GM19099 (cell line): ENCODE results near the gene AHSP.

Experiments used
- POLR2A ChIP-seq: IDR thresholded peaks from 3 replicates; pipeline ENCODE4 v1.6.1; 2011; ENCODE audit warnings: low read depth; ENCODE audit not compliant: insufficient read length; ENCODE audit errors: extremely low read depth

AHSP gene

DNA sequence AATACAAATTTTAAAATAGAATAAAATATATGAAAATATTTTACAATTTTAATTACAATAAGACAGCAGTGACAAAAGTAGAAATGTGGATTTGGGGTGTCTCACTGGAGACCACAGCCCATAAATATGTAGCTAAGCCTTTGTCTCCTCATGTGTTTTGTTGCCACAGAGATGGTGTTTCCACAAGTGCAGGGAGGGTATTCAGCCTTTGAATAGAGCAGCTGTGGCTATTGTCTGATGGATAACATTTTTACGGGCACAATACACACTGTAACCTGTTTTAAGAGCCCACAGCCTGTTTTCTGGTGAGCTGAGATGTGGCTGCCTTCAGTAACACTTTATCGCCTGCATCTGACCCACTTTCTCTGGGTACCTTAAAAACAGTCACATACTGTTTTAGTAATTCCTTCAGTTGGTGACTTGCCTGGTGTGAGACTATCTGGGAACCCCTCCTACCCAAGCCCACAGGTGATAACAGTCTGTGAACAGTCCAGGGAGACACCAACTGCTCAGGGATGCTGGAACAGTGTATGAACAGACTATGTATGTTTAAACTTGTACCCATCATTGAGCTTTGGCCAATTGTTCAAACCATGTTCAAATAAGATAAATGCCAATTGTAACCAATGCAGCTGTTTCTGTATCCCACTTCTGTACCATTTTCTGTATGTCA is 7.8 kb upstream of the AHSP start:
- no peak for TF ChIP-seq POLR2A

DNA sequence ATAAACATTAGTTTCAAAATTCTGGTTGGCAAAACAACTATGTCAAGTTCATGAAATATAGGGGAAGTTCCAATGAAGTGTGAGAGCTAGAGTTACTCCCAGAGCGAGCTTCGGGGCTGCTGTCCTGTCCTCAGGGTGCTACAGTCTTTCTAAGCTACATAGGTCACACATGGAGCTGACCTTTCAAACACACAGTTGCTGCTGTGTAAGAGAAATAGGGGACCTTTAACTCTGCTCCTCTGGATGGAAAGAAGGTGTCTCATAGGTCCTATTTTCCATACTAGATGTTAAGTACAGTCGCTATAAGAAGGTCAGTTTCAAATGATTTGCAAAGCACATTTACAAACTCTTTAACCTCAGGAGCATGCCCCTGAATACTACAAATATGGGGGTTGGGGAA is 6.3 kb upstream of the AHSP start:
- TF ChIP-seq POLR2A, result no peak

DNA sequence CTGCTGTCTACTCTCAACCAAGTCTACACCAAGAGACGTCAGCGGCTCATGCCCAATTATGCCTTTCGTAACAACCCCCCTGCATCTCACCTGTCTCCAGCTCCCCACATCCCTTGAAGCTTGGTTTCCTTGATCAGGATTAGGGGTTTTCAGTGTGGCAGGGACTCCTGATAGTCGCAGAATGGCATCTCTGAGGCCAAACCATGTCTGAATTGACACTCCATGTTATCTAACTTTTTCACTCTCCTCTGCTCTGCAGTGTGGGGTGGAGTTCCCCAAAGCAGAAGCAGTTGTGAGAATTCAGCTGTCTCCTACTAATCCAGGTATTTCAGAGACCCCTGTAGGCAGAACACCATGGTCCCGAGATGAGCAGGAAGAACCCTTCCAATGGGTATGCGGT is 5.6 kb upstream of the AHSP start:
- TF ChIP-seq POLR2A, result no peak

- TF ChIP-seq POLR2A, result no peak
Measured at GRCh38 chr16:31525113-31525512, 2.6 kb upstream of the AHSP start.

DNA sequence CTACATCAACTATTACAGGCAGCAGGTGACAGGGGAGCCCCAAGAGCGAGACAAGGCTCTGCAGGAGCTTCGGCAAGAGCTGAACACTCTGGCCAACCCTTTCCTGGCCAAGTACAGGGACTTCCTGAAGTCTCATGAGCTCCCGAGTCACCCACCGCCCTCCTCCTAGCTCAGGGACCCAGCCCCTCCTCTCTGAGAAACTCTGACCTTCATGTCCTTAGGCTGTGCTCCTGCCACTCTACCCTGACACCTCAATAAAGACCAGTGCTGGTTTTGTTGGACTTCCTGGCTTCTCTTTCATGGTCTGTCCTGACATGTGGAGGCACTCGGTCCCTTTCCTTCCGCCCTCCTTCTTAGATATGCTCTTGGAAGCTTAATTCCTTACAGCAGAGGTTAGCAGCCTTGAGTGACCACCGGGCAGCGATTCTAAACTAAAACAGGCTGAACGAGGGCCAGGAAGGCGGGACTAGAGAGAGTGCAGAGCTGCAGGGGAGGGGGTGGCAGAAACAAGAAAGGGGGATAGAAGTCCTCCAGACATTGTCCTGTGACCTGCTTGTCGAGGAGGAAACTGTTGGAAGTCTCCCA is 915 bp downstream of the AHSP start:
- no peak for TF ChIP-seq POLR2A

GRCh38 chr16:31529108-31529936 is 1.6 kb downstream of the AHSP start:
- no peak for TF ChIP-seq POLR2A

DNA sequence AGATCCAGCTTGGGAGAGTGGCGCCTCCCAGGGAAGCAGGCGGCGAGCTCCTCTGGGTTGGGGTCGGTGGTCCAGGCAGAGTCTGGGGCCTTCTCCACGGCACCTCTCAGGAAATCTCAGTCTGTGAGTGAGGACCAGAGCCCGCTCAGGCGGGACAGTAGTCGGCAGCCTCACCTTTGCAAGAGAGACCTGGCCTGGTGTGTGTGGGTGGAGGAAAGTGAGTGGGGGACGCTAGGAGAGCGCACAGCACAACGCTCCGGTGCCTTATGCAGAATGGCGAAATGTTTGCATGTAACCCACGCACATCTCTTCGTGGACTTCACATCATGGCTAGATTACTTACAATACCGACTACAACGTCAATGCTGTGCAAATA is 2.2 kb downstream of the AHSP start:
- TF ChIP-seq POLR2A, result no peak

DNA sequence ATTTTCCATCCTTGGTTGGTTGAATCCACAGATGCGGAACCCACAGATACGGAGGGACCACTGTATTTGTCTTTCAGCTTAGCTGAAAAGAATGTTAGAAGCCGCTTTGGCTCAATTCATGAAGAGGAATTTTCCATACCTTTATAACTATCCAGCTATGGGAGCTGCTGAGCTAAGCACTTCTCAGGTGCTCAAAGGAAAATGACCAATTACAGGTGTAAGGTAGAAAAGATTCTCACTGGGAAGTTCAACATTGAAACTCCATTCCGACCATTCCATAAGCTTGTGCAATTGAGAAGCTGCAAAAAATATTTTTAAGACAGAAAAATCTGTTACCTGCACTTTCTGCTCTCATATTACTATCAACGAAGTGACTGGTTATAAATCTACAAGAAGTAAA is 2.7 kb downstream of the AHSP start:
- no peak for TF ChIP-seq POLR2A

GRCh38 chr16:31531096-31531495 is 3.4 kb downstream of the AHSP start:
- TF ChIP-seq POLR2A, result no peak

DNA sequence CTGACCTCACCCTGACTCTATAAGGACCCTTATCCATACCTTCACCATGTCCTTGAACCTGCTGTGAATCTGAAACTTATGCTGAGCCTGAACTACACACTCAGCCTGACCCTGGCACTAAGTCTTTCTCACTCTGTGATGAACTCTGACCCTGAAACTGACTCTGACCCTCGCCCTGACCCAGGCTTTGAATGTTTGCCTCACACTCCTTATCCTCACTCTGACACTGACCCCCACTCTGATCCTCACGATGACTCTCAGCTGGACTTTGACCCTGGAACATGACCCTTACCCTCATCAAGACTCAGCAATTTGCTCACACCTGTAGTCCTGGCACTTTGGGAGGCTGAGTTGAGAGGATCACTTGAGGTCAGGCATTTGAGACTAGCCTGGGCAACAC is 4.4 kb downstream of the AHSP start:
- TF ChIP-seq POLR2A, result no peak

- no peak for TF ChIP-seq POLR2A
Measured at GRCh38 chr16:31532896-31533295, 5.2 kb downstream of the AHSP start.

GRCh38 chr16:31535737-31536136 is 8.0 kb downstream of the AHSP start:
- no peak for TF ChIP-seq POLR2A

DNA sequence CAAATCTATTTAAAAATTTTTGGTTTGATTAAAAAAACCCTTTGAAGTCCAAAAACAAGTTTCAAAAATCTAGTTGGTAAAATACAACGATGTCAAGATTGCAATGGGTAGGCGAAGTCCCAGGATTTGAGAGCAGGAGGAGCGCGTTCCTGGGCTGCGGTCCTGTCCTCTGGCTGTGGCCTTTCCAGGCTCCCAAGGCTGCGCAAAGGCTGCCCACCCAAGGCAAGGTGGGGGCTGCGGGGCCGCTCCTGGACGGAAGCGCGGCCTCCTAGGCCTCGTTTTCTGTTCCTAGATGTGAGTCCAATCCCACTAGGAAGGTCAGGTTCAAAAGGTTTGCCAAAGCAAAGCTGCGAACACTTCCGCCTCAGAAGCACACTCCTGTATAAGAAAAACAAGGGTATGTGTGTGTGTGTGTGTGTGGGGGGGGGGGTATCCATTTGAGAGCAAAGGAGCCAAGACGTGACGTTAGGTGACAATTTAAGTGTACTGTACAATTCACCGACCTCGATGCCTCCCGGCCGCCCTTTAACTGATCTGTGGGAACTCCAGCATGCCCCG is 9.2 kb downstream of the AHSP start:
- no peak for TF ChIP-seq POLR2A

DNA sequence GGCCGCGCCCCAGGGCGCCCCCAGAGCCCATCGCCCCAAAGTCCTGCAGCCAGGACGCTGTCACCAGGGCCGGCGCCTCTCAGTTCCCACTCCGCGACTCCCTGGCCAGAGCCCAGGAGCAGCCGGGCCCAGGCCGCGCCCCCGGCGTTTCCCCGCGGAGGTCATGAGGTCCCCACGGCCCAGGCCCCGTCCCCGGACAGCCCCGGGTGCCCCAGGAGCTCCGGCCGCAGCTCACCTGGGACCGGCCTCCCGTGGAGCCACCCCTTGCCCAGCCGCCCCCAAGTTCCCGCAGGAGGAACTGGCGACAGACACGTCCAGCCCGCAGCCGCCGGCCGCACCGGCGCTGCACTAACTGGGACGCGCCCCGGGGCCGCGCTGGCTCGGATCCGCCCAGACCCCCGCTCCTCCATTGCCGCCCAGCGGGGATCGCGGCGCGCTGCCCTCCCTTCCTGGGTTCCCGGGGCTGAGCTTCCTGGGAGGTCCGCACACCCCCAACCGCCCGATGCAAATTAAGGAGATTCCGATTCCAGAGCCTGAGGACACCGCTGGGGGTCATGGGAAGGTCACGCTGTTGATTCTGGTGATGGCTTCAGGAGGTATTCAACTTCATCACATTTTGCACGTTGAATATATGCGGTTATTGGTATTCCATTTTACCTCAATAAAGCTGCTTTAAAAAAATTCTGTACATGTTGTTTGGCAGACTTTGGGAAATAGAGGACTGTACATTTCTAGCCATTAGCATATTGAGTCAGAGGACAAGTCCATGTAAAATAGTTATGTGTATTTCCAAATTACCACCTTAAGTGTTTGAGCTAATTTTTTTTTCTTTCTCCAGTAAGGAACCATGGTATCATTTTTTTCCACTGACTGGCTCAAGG is 9.9 kb downstream of the AHSP start:
- no peak for TF ChIP-seq POLR2A

DNA sequence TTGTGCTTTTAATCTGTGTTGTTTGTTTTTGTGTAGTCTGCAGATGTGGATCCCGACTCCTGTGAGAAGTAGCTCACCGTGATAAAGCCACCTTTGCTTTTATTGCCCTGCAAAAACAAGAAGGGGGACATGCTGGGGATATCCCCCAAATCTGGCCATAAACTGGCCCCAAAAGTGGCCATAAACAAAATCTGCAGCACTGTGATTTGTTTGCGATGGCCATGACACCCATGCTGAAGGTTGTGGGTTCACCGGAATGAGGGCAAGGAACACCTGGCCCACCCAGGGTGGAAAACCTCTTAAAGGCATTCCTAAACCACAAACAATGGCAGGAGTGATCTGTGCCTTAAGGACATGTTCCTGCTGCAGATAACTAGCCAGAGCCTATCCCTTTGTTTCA is 15.1 kb downstream of the AHSP start:
- no peak for TF ChIP-seq POLR2A
